Naive B cell (primary cell): Measurements from ENCODE around the gene RNF7. TPM values are rescaled to one million over a fixed set of nuclear protein-coding genes. Genes with fewer than 3 reads are reported as not detected.
"Not testable (repeated sequence)": the region's sequence is repeated elsewhere in the genome, so short reads cannot be mapped to it uniquely, and the experiment has no call there.

Experiments used
- ATAC-seq, 2 donors: fragments of 150-1000 bp; cut with Tn5 transposase; 2 replicates each; pipeline ENCODE4 v1.10.0; 2021; ENCODE audit warnings: low read depth in 2 of 2, mild to moderate bottlenecking in 2 of 2, moderate library complexity in 2 of 2
- DNase-seq: peaks from one replicate; pipeline ENCODE4 v3.0.0; 2022
- H3K27ac Mint-ChIP-seq, 6 donors: one replicate each; pipeline ENCODE4 v1.8.0; 2020 to 2022; ENCODE audit warnings: mild to moderate bottlenecking in 6 of 6, mixed read lengths in 6 of 6, moderate library complexity in 5 of 6, inconsistent platforms in 2 of 6
- H3K27me3 Mint-ChIP-seq, 3 donors: one replicate each; pipeline ENCODE4 v1.8.0; 2021 to 2022; ENCODE audit warnings: mixed read lengths in 3 of 3, mild to moderate bottlenecking in 1 of 3
- H3K36me3 Mint-ChIP-seq, 2 donors: one replicate each; pipeline ENCODE4 v1.8.0; 2020 to 2022; ENCODE audit warnings: mixed read lengths in 2 of 2, inconsistent platforms in 1 of 2, mild to moderate bottlenecking in 1 of 2
- H3K4me1 Mint-ChIP-seq, 3 donors: one replicate each; pipeline ENCODE4 v1.8.0; 2020 to 2022; ENCODE audit warnings: mixed read lengths in 3 of 3, inconsistent platforms in 1 of 3, mild to moderate bottlenecking in 1 of 3, moderate library complexity in 1 of 3
- H3K4me3 Mint-ChIP-seq, 8 donors: one replicate each; pipeline ENCODE4 v1.8.0; 2020 to 2022; ENCODE audit warnings: mild to moderate bottlenecking in 8 of 8, mixed read lengths in 8 of 8, moderate library complexity in 8 of 8, inconsistent platforms in 2 of 8
- H3K9me3 Mint-ChIP-seq, 7 donors: one replicate each; pipeline ENCODE4 v1.8.0; 2020 to 2022; ENCODE audit warnings: mixed read lengths in 7 of 7, mild to moderate bottlenecking in 5 of 7, inconsistent platforms in 2 of 7, moderate library complexity in 1 of 7
- polyA plus RNA-seq, 6 donors: library from polyadenylated mRNA; unstranded; fragments of 300-500 nt; fragmentation: Illumina TruSeq; gene quantifications; one replicate each; pipeline ENCODE4 v1.2.3, GENCODE V29; 2021; ENCODE audit warnings: low read depth in 6 of 6

RNF7 gene
- polyA plus RNA-seq, 6 donors from 2014 or later = 108 to 190 (median 120) TPM

DNA sequence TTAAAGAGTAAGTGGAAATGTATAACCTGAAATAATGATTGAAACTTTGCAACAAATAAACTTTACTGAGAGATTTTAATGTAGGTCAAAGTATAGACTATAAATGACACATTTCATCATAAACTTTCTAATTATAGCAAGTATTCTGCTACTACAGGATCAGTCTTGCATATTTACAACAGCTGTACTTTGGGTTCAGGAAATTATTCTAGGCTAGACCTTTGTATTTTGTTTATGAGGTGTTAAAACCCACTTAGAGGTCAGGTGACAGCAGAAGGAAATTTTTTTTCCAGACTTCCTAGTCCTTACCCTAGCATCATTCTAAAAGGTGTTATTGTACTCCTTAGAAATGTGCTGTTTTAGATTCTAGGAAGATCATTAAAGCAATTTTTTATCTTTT, 2.3 kb downstream of the RNF7 start:
- H3K36me3 Mint-ChIP-seq = peaks cover 0 to 4% of the 10 kb centered on the region in 2 donors
- ATAC-seq (no peak), DNase-seq (no peak)
- no peaks in the 10 kb centered on the region for H3K27me3 Mint-ChIP-seq
- H3K4me3 Mint-ChIP-seq = peak overlapping the region in 4 of 8 donors; percentile 15 to 98 (median 82)
- H3K27ac Mint-ChIP-seq = peak overlapping the region in 1 of 6 donors; percentile 96
- peaks cover 0 to 1% (median 0%) of the 10 kb centered on the region in 7 donors for H3K9me3 Mint-ChIP-seq
- H3K4me1 Mint-ChIP-seq = peaks cover 20 to 60% (median 50%) of the 10 kb centered on the region in 3 donors

- H3K27me3 Mint-ChIP-seq = no peaks in the 10 kb centered on the region
- peaks cover 0 to 7% of the 10 kb centered on the region in 2 donors for H3K36me3 Mint-ChIP-seq
- peak overlapping the region in 1 of 6 donors; percentile 16 for H3K27ac Mint-ChIP-seq
- DNase-seq (no peak), ATAC-seq (no peak)
- H3K4me1 Mint-ChIP-seq = peaks cover 10 to 42% (median 34%) of the 10 kb centered on the region in 3 donors
- no peak overlapping the region for H3K4me3 Mint-ChIP-seq
- H3K9me3 Mint-ChIP-seq = no peaks in the 10 kb centered on the region
Observed at GRCh38 chr3:141743305-141743704, 5.2 kb downstream of the RNF7 start.

DNA sequence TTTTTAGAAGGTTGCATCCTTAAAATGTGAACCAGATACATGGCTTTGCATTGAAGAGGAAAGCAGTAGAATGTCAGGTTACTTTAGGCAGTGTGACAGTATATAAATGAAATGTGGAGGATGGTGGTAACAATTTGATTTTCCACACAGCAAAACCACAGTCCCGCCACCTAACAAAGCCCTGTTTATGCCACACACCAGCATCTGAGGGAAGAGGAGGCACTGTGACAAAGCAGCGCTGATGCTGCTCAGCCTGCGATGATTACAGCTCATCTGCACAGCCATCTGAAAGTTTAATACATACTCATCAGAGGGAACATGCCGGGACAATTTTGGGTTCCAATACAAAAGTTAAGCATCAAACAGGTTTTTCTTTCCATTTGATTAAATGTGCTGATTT, 8.9 kb downstream of the RNF7 start:
- DNase-seq (no peak), ATAC-seq (no peak)
- H3K4me3 Mint-ChIP-seq = no peak overlapping the region
- H3K4me1 Mint-ChIP-seq = peaks cover 0 to 12% (median 11%) of the 10 kb centered on the region in 3 donors
- no peak overlapping the region for H3K27ac Mint-ChIP-seq
- H3K9me3 Mint-ChIP-seq = no peaks in the 10 kb centered on the region
- peaks cover 0 to 12% of the 10 kb centered on the region in 2 donors for H3K36me3 Mint-ChIP-seq
- no peaks in the 10 kb centered on the region for H3K27me3 Mint-ChIP-seq

DNA sequence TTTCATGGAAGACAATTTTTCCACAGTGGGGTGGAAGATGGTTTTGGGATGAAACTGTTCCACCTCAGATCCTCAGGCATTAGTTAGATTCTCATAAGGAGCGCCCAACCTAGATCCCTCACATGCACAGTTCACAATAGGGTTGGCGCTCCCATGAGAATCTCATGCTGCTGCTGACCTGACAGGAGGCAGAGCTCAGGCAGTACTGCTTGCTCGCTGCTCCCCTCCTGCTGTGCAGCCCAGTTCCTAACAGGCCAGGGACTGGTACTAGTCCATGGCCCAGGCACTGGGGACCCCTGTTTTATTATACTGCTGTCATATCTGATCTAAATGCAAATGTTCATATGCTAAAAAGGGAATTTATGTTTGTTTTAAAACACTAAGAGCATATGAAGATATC, 15.3 kb downstream of the RNF7 start:
- no peak overlapping the region for H3K4me3 Mint-ChIP-seq

DNA sequence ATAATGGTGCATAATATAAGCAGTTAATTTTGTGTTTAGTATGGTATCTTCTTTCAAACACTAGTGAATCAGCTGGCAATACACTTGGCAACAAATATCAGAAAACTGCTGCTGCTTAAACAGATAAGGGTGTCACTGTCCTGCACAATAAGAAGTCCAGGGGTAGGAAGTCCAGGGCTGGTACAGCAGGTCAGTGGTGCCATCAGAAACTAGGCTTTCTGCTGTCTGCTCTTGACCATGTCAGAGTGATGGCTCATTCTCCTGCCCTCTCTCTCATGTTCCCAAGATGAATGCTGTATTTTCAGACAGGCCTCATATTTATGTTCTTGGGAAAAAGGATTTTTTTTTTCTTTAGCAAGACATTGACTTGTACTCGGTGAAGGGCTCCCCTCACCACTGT, 15.9 kb downstream of the RNF7 start:
- Mint-ChIP-seq H3K9me3 (no peaks in the 10 kb centered on the region), H3K27ac (no peak overlapping the region), H3K27me3 (no peaks in the 10 kb centered on the region), H3K4me1 (no peaks in the 10 kb centered on the region), H3K36me3 (no peaks in the 10 kb centered on the region), H3K4me3 (no peak overlapping the region)
- no peak for DNase-seq
- no peak for ATAC-seq

More for the DNA sequence above, 15.3 kb downstream of the RNF7 start:
- H3K36me3 Mint-ChIP-seq = peaks cover 0 to 5% of the 10 kb centered on the region in 2 donors
- H3K27ac Mint-ChIP-seq = peak overlapping the region in 1 of 6 donors; percentile 39
- ATAC-seq = no peak
- no peak for DNase-seq
- no peaks in the 10 kb centered on the region for H3K9me3 Mint-ChIP-seq
- no peaks in the 10 kb centered on the region for H3K4me1 Mint-ChIP-seq
- no peaks in the 10 kb centered on the region for H3K27me3 Mint-ChIP-seq

DNA sequence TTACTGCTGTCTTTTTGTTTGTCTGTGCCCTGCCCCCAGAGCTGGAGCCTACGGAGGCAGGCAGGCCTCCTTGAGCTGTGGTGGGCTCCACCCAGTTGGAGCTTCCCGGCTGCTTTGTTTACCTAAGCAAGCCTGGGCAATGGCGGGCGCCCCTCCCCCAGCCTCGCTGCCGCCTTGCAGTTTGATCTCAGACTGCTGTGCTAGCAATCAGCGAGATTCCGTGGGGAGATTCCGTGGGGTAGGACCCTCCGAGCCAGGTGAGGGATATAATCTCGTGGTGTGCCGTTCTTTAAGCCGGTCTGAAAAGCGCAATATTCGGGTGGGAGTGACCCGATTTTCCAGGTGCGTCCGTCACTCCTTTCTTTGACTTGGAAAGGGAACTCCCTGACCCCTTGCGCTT, 24.5 kb downstream of the RNF7 start:
- not testable (repeated sequence) for ATAC-seq, H3K4me3 Mint-ChIP-seq, H3K4me1 Mint-ChIP-seq

GRCh38 chr3:141763088-141763750, 25.1 kb downstream of the RNF7 start, which contains the start of gene GRK7:
GRK7 (plus strand) TSS chr3:141763408; CDS start chr3:141778285, 14,877 bp downstream.
- no peaks in the 10 kb centered on the region for H3K27me3 Mint-ChIP-seq
- DNase-seq (no peak), ATAC-seq (no peak)
- H3K4me1 Mint-ChIP-seq = no peaks in the 10 kb centered on the region
- peak within 1 kb of the TSS in 1 of 6 donors; percentile 72 for H3K27ac Mint-ChIP-seq
- no peaks in the 10 kb centered on the region for H3K36me3 Mint-ChIP-seq
- H3K9me3 Mint-ChIP-seq = no peaks in the 10 kb centered on the region
- H3K4me3 Mint-ChIP-seq = no peak within 1 kb of the TSS

More for the DNA sequence above, 24.5 kb downstream of the RNF7 start:
- DNase-seq, H3K36me3 Mint-ChIP-seq, H3K9me3 Mint-ChIP-seq, H3K27me3 Mint-ChIP-seq, H3K27ac Mint-ChIP-seq: not testable (repeated sequence)

GRCh38 chr3:141764045-141764444, 25.9 kb downstream of the RNF7 start:
- Mint-ChIP-seq H3K36me3 (no peaks in the 10 kb centered on the region), H3K27me3 (no peaks in the 10 kb centered on the region), H3K4me3 (no peak overlapping the region), H3K9me3 (no peaks in the 10 kb centered on the region), H3K27ac (no peak overlapping the region), H3K4me1 (no peaks in the 10 kb centered on the region)
- DNase-seq = no peak
- no peak for ATAC-seq

- Mint-ChIP-seq H3K27ac (no peak overlapping the region), H3K4me3 (no peak overlapping the region), H3K27me3 (no peaks in the 10 kb centered on the region), H3K4me1 (no peaks in the 10 kb centered on the region), H3K36me3 (no peaks in the 10 kb centered on the region), H3K9me3 (no peaks in the 10 kb centered on the region)
- ATAC-seq = no peak
- no peak for DNase-seq
Observed at GRCh38 chr3:141764465-141764864, 26.4 kb downstream of the RNF7 start.

- H3K9me3 Mint-ChIP-seq = no peaks in the 10 kb centered on the region
- no peak overlapping the region for H3K27ac Mint-ChIP-seq
- ATAC-seq (no peak), DNase-seq (no peak)
- no peaks in the 10 kb centered on the region for H3K36me3 Mint-ChIP-seq
- no peak overlapping the region for H3K4me3 Mint-ChIP-seq
- no peaks in the 10 kb centered on the region for H3K4me1 Mint-ChIP-seq
- H3K27me3 Mint-ChIP-seq = no peaks in the 10 kb centered on the region
Observed at GRCh38 chr3:141764986-141765385, 26.9 kb downstream of the RNF7 start.

DNA sequence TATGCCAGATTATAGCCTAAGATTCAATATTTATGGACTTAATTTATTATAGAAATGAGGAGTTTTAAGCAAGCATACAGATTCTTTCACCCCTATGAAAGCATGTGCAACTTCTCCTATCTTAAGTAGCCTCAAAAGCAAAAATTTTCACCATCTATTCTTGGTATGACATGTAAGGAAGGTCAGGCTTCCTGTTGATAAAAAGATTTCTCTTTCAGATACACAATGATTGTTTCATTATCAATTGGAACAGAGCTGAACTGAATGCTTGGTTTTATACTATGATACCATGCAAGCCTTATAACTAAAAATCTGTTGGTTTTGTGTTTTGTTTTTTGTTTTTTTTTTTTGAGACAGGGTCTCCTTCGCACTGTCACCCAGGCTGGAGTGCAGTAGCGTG, 29.0 kb downstream of the RNF7 start:
- H3K9me3 Mint-ChIP-seq = peaks cover 0 to 3% (median 0%) of the 10 kb centered on the region in 7 donors
- no peak for DNase-seq
- H3K27me3 Mint-ChIP-seq = no peaks in the 10 kb centered on the region
- peak overlapping the region in 1 of 6 donors; percentile 20 for H3K27ac Mint-ChIP-seq
- H3K4me3 Mint-ChIP-seq = no peak overlapping the region
- H3K4me1 Mint-ChIP-seq = no peaks in the 10 kb centered on the region
- H3K36me3 Mint-ChIP-seq = no peaks in the 10 kb centered on the region
- ATAC-seq = no peak

- DNase-seq (no peak), ATAC-seq (no peak)
- H3K36me3 Mint-ChIP-seq = no peaks in the 10 kb centered on the region
- H3K4me1 Mint-ChIP-seq = no peaks in the 10 kb centered on the region
- H3K27me3 Mint-ChIP-seq = no peaks in the 10 kb centered on the region
- H3K27ac Mint-ChIP-seq = peak overlapping the region in 2 of 6 donors; percentile 10 to 38
- no peak overlapping the region for H3K4me3 Mint-ChIP-seq
- H3K9me3 Mint-ChIP-seq = peaks cover 0 to 3% (median 0%) of the 10 kb centered on the region in 7 donors
Observed at GRCh38 chr3:141769221-141769894, 31.3 kb downstream of the RNF7 start.

- DNase-seq = no peak
- no peaks in the 10 kb centered on the region for H3K27me3 Mint-ChIP-seq
- H3K36me3 Mint-ChIP-seq = no peaks in the 10 kb centered on the region
- no peak overlapping the region for H3K27ac Mint-ChIP-seq
- ATAC-seq = no peak
- no peaks in the 10 kb centered on the region for H3K4me1 Mint-ChIP-seq
- peaks cover 0 to 3% (median 0%) of the 10 kb centered on the region in 7 donors for H3K9me3 Mint-ChIP-seq
- H3K4me3 Mint-ChIP-seq = no peak overlapping the region
Observed at GRCh38 chr3:141773676-141774075, 35.6 kb downstream of the RNF7 start.

GRCh38 chr3:141776376-141776775, 38.3 kb downstream of the RNF7 start:
- H3K27me3 Mint-ChIP-seq = no peaks in the 10 kb centered on the region
- H3K9me3 Mint-ChIP-seq = peaks cover 0 to 10% (median 4%) of the 10 kb centered on the region in 7 donors
- no peak for DNase-seq
- H3K27ac Mint-ChIP-seq = no peak overlapping the region
- no peak for ATAC-seq
- no peak overlapping the region for H3K4me3 Mint-ChIP-seq
- no peaks in the 10 kb centered on the region for H3K4me1 Mint-ChIP-seq
- H3K36me3 Mint-ChIP-seq = no peaks in the 10 kb centered on the region
